Measurements from ENCODE around the gene TEX29.

TEX29 gene

GRCh38 chr13:111359237-111359915 is 38.9 kb downstream of the TEX29 start:
- no peak overlapping the region for H3K27ac ChIP-seq (ENCODE audit: extremely low read depth, low read depth, low read length)
- ChIA-PET CTCF (no interaction called here), POLR2A (no interaction called here)
- TF ChIP-seq MEIS1 (CRISPR knock-in tag; IDR thresholded peaks at IDR 0.05; ENCODE audit: borderline replicate concordance) (no peak), ZNF175 (tag by site-specific recombination; IDR thresholded peaks at IDR 0.05) (no peak), INSM2 (tag by site-specific recombination; IDR thresholded peaks at IDR 0.05) (no peak), ZNF16 (tag by site-specific recombination; IDR thresholded peaks at IDR 0.05; ENCODE audit: low read depth) (no peak), ZNF560 (tag by site-specific recombination; IDR thresholded peaks at IDR 0.05; ENCODE audit: borderline replicate concordance) (no peak), ZNF280C (tag by site-specific recombination; IDR thresholded peaks at IDR 0.05) (no peak), ZNF548 (tag by site-specific recombination; IDR thresholded peaks at IDR 0.05) (no peak), ZNF2 (tag by site-specific recombination; IDR thresholded peaks at IDR 0.05) (no peak), ZNF416 (tag by site-specific recombination; IDR thresholded peaks at IDR 0.05) (no peak), ZNF23 (tag by site-specific recombination; IDR thresholded peaks at IDR 0.05; ENCODE audit: borderline replicate concordance) (no peak), KLF8 (tag by site-specific recombination; IDR thresholded peaks at IDR 0.05) (no peak), PRDM6 (tag by site-specific recombination; IDR thresholded peaks at IDR 0.05) (no peak), ZNF658 (tag by site-specific recombination; IDR thresholded peaks at IDR 0.05) (no peak)
- H3K36me3 ChIP-seq (ENCODE audit: control insufficient read depth in 2 of 2, insufficient read depth in 1 of 2, low read length in 2 of 2), result no peaks in the 10 kb centered on the region
- no peaks in the 10 kb centered on the region for H3K4me1 ChIP-seq (ENCODE audit: control insufficient read depth, insufficient read depth, low read length)
- no peaks in the 10 kb centered on the region for H3K9me3 ChIP-seq (ENCODE audit: control insufficient read depth, insufficient read depth, low read depth, low read length)
- H3K4me3 ChIP-seq (ENCODE audit: low read depth, low read length), result no peak overlapping the region

- Histone ChIP-seq H3K9me3 (ENCODE audit: control insufficient read depth, insufficient read depth, low read depth, low read length) (no peaks in the 10 kb centered on the region), H3K4me1 (ENCODE audit: control insufficient read depth, insufficient read depth, low read length) (no peaks in the 10 kb centered on the region), H3K4me3 (ENCODE audit: low read depth, low read length) (no peak overlapping the region), H3K36me3 (ENCODE audit: control insufficient read depth in 2 of 2, insufficient read depth in 1 of 2, low read length in 2 of 2) (no peaks in the 10 kb centered on the region), H3K27ac (ENCODE audit: extremely low read depth, low read depth, low read length) (no peak overlapping the region)
- no peak for TF ChIP-seq KLF1 (tag by site-specific recombination; IDR thresholded peaks at IDR 0.05)
- TF ChIP-seq KLF16 (tag by site-specific recombination; IDR thresholded peaks at IDR 0.05), result no peak
- TF ChIP-seq ZNF335 (tag by site-specific recombination; conservative IDR thresholded peaks at IDR 0.05), result no peak
- no peak for TF ChIP-seq ZNF132 (tag by site-specific recombination; IDR thresholded peaks at IDR 0.05; ENCODE audit: borderline replicate concordance)
- no peak for TF ChIP-seq GLIS1 (tag by site-specific recombination; IDR thresholded peaks at IDR 0.05)
- TF ChIP-seq BCL11B (tag by site-specific recombination; IDR thresholded peaks at IDR 0.05; ENCODE audit: low read depth), result no peak
- no peak for TF ChIP-seq ZNF514 (tag by site-specific recombination; IDR thresholded peaks at IDR 0.05)
- TF ChIP-seq MEIS1 (CRISPR knock-in tag; IDR thresholded peaks at IDR 0.05; ENCODE audit: borderline replicate concordance), result no peak
- TF ChIP-seq INSM2 (tag by site-specific recombination; IDR thresholded peaks at IDR 0.05), result no peak
- no peak for TF ChIP-seq ZNF37A (tag by site-specific recombination; IDR thresholded peaks at IDR 0.05)
- CTCF ChIA-PET, result no interaction called here
- POLR2A ChIA-PET, result no interaction called here
Observed at GRCh38 chr13:111359930-111360329, 39.5 kb downstream of the TEX29 start.
